Coronary artery (tissue), 2 donors: ENCODE data around the gene CFAP299.

Source experiments
- DNase-seq: peaks from one replicate; pipeline ENCODE4 v3.0.0-alpha.2; 2017; ENCODE audit warnings: low spot score
- H3K27ac ChIP-seq, 2 donors: fragments of 200-600 bp; sonication (generic); one replicate each; pipeline ENCODE4 v1.5.1; 2016 to 2019
- H3K4me3 ChIP-seq: fragments of 200-600 bp; sonication (generic); 2 replicates; pipeline ENCODE4 v1.5.1; 2016; ENCODE audit warnings: mild to moderate bottlenecking, moderate library complexity
- TF ChIP-seq, protein P1 (sequence below): fragments of 200-600 bp; sonication (generic); IDR thresholded peaks from one replicate; pipeline ENCODE4 v1.5.1; 2019; ENCODE audit warnings: antibody characterized with exemption

The CFAP299 gene

DNA sequence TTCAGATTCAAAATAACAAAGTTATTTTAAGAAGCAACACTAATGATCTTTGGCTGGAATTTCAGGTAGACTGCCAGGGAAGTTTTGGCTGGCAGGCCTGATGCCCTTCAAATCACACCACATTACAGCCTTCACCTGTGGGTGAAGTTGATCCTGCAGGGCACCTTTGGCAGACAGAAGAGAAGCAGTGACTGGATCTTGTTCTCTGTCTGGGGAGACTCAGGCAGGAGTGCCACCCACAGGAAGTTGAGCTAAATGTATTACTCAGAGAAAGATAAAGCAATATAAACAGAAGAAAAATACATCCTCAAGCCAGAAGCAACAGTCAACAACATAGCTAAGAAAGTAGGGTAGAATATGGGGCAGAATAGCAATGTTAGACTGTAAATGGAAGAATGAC is 12.8 kb upstream of the CFAP299 start:
- Histone ChIP-seq H3K4me3 (no peak overlapping the region), H3K27ac (no peak overlapping the region)
- no peak for DNase-seq
- TF ChIP-seq, protein P1, sequence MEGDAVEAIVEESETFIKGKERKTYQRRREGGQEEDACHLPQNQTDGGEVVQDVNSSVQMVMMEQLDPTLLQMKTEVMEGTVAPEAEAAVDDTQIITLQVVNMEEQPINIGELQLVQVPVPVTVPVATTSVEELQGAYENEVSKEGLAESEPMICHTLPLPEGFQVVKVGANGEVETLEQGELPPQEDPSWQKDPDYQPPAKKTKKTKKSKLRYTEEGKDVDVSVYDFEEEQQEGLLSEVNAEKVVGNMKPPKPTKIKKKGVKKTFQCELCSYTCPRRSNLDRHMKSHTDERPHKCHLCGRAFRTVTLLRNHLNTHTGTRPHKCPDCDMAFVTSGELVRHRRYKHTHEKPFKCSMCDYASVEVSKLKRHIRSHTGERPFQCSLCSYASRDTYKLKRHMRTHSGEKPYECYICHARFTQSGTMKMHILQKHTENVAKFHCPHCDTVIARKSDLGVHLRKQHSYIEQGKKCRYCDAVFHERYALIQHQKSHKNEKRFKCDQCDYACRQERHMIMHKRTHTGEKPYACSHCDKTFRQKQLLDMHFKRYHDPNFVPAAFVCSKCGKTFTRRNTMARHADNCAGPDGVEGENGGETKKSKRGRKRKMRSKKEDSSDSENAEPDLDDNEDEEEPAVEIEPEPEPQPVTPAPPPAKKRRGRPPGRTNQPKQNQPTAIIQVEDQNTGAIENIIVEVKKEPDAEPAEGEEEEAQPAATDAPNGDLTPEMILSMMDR: no peak

DNA sequence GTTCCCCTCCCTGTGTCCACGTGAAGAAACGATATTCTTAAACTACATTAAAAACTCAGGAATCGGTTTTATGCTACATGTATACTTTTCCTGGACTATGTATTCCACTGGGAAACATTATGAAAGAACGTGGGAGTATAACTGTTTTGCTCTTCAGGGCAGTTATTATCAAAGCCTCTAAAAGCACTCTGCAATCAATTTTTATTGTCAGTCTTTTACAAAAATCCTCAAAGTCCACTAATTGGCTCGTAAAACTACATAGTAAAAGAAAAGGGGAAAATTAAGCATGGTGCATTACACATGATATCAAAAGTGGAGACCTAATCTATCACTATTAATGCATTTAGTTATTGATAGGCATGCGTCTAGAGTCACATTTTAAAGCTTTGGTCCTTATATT is 11.4 kb upstream of the CFAP299 start:
- TF ChIP-seq, protein P1: no peak
- no peak for DNase-seq
- Histone ChIP-seq H3K27ac (no peak overlapping the region), H3K4me3 (no peak overlapping the region)

DNA sequence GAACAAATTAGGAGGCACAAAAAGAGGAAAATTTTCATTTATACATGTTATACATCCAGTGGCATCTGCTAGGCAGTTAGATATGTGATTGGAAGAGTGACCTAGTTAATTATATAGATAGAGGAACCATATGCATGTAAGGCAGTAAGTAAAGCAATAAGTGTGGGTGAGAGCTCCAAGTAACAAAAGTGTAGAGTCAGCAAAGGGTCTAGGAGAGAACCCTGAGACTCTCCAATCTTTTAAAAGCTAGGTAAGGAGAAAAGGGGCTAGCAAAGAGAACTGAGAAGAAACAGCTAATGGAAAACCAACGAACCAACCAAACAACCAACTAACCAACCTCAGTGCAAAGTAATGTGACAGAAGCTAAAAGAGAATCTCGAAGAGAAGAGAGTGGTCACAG is 3.8 kb upstream of the CFAP299 start:
- H3K4me3 ChIP-seq: no peak overlapping the region
- no peak overlapping the region for H3K27ac ChIP-seq
- TF ChIP-seq, protein P1: no peak
- DNase-seq: no peak

DNA sequence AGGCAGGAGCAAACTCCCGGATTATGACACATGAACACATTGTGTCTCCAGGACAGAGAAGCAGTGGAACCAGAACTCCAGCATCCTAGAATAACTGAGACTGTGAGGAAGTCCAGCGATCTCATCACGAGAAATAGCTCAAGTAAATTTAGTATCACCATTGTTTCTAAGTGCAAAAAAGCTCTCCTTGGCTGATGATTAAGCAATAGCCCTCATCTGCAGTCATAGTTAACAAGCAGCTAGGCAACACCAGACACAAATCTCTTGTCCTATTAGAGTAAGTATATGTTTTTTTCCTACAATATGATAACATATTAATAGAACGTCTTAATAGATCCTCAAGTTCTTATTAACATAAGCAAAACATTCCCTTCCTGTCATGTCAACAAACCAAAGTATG is 2.4 kb upstream of the CFAP299 start:
- no peak overlapping the region for H3K4me3 ChIP-seq
- H3K27ac ChIP-seq: no peak overlapping the region
- no peak for DNase-seq
- TF ChIP-seq, protein P1: no peak

DNA sequence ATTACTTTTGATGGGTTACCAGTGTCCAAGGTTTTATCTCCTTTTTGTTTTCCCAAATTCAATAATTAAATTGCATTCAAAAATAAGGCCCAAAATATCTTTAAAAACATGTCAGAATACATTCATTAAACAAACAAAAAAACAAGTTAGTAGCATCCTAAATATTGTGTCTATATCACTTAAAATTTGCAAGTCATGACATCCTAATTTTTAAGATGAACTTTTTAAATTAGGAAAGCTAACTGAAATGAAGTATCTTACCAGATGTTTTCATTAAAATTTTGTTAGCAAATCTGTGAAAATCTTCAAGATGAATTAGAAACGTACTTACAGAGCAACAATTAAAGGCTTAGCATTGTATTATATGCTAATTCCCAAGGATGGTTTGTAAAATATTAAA is 962 bp upstream of the CFAP299 start:
- TF ChIP-seq, protein P1: no peak
- Histone ChIP-seq H3K4me3 (no peak overlapping the region), H3K27ac (no peak overlapping the region)
- DNase-seq: no peak

DNA sequence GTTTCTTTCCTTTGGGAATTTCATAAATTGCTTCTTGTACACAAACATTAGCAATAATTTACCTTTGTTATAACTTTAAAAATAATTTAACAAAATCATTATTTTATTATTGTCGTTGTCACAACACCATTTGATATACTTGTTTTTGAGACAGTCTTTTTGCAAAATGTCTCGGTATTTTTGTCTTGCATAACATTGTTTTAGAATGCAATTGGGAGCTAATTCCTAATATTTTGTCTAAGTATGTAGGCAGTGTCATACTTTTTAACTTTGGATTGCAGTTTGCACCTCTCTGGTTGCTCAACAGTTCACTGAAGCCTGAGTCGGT is 340 bp upstream of the CFAP299 start:
- Histone ChIP-seq H3K27ac (no peak overlapping the region), H3K4me3 (peak overlapping the region; percentile 73)
- no peak for DNase-seq
- TF ChIP-seq, protein P1: no peak

DNA sequence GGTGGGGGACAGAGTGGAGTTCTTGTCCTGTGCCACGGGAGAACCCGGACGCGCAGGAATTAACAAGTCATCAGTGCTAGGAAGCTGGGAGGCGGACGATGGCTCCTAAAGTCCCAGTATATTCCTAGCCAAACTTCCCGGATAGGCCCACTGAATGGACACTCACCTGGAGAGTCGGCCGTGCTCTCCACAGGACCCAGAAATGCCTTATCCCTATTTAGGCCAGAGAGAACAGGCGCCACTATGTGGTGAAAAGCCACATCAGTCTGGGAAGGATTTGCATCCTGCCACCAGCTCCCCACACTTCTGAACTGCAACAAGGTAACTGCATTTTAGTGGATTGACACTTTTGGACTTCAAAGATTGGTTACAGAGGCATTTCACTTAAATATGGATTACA is 1.1 kb downstream of the CFAP299 start:
- DNase-seq: no peak
- TF ChIP-seq, protein P1: no peak
- Histone ChIP-seq H3K27ac (no peak overlapping the region), H3K4me3 (peak overlapping the region; percentile 73)
